ENCODE measurements around the gene ATRNL1. TPM values are rescaled to one million over a fixed set of nuclear protein-coding genes. Genes with fewer than 3 reads are reported as not detected.

Gene ATRNL1
- total RNA-seq, 2 donors from 2014 or later = 0.37 to 2.9 TPM

- intact Hi-C loops (cut with DNase I) = no loop called here
- Histone ChIP-seq H3K36me3 (no peaks in the 10 kb centered on the region), H3K27me3 (no peaks in the 10 kb centered on the region), H3K4me3 (no peak overlapping the region), H3K27ac (no peak overlapping the region), H3K9me3 (no peaks in the 10 kb centered on the region), H3K4me1 (no peaks in the 10 kb centered on the region), H3K9ac (ENCODE audit: low read depth in 2 of 2, low read length in 2 of 2) (no peak overlapping the region)
- TF ChIP-seq CTCF (IDR thresholded peaks at IDR 0.05) = no peak
- no peak for DNase-seq
These were observed 473.7 kb downstream of the ATRNL1 start for GRCh38 chr10:115566867-115567266.

GRCh38 chr10:115572740-115573455 lies 479.7 kb downstream of the ATRNL1 start:
- Histone ChIP-seq H3K9me3 (no peaks in the 10 kb centered on the region), H3K36me3 (no peaks in the 10 kb centered on the region), H3K4me1 (no peaks in the 10 kb centered on the region), H3K9ac (ENCODE audit: low read depth in 2 of 2, low read length in 2 of 2) (no peak overlapping the region), H3K27me3 (no peaks in the 10 kb centered on the region), H3K4me3 (no peak overlapping the region), H3K27ac (no peak overlapping the region)
- DNase-seq = no peak
- TF ChIP-seq CTCF (IDR thresholded peaks at IDR 0.05) = no peak
- intact Hi-C loops (cut with DNase I) = no loop called here

GRCh38 chr10:115580239-115580638 lies 487.1 kb downstream of the ATRNL1 start:
- Histone ChIP-seq H3K4me1 (no peaks in the 10 kb centered on the region), H3K36me3 (no peaks in the 10 kb centered on the region), H3K9me3 (no peaks in the 10 kb centered on the region), H3K27ac (no peak overlapping the region), H3K4me3 (no peak overlapping the region), H3K27me3 (no peaks in the 10 kb centered on the region), H3K9ac (ENCODE audit: low read depth in 2 of 2, low read length in 2 of 2) (no peak overlapping the region)
- no peak for DNase-seq
- TF ChIP-seq CTCF (IDR thresholded peaks at IDR 0.05) = no peak
- intact Hi-C loops (cut with DNase I) = no loop called here

- Histone ChIP-seq H3K9me3 (no peaks in the 10 kb centered on the region), H3K4me1 (no peaks in the 10 kb centered on the region), H3K36me3 (no peaks in the 10 kb centered on the region), H3K4me3 (no peak overlapping the region), H3K9ac (ENCODE audit: low read depth in 2 of 2, low read length in 2 of 2) (no peak overlapping the region), H3K27me3 (no peaks in the 10 kb centered on the region), H3K27ac (no peak overlapping the region)
- TF ChIP-seq CTCF (IDR thresholded peaks at IDR 0.05) = no peak
- no peak for DNase-seq
- intact Hi-C loops (cut with DNase I) = no loop called here
These were observed 499.9 kb downstream of the ATRNL1 start for GRCh38 chr10:115593060-115593459.

GRCh38 chr10:115604627-115605026 lies 511.5 kb downstream of the ATRNL1 start:
- Histone ChIP-seq H3K27ac (no peak overlapping the region), H3K27me3 (no peaks in the 10 kb centered on the region), H3K36me3 (no peaks in the 10 kb centered on the region), H3K4me3 (no peak overlapping the region), H3K9me3 (no peaks in the 10 kb centered on the region), H3K4me1 (no peaks in the 10 kb centered on the region), H3K9ac (ENCODE audit: low read depth in 2 of 2, low read length in 2 of 2) (no peak overlapping the region)
- TF ChIP-seq CTCF (IDR thresholded peaks at IDR 0.05) = no peak
- DNase-seq = no peak
- intact Hi-C loops (cut with DNase I) = no loop called here

Data from colonic mucosa (tissue), 4 donors.